HG03280 (cell line): ENCODE measurements around the gene PHYKPL.

Source experiments
- ATAC-seq: cut with Tn5 transposase; IDR thresholded peaks from one replicate; pipeline ENCODE4 v1.9.1; 2021; ENCODE audit warnings: mild to moderate bottlenecking, moderate library complexity; ENCODE audit not compliant: unreplicated experiment

PHYKPL gene

GRCh38 chr5:178192787-178193186 lies 39.8 kb downstream of the PHYKPL start:
- no peak for ATAC-seq

DNA sequence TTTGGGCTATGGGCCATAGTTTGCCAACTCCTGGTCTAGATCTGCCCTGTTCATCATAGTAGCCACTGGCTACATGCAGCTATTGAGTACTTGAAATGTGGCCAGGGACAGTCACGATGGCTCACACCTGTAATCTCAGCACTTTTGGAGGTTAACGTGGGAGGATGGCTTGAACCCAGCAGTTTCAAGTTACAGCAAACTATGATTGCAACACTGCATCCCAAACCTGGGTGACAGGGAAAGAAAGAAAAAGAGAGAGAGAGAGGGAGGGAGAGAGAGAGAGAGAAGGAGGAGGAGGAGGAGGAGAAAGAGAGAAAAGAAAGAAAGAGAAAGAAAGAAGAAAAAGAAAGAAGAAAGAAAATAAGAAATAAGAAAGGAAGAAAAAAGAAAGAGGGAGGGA lies 40.4 kb downstream of the PHYKPL start:
- no peak for ATAC-seq

DNA sequence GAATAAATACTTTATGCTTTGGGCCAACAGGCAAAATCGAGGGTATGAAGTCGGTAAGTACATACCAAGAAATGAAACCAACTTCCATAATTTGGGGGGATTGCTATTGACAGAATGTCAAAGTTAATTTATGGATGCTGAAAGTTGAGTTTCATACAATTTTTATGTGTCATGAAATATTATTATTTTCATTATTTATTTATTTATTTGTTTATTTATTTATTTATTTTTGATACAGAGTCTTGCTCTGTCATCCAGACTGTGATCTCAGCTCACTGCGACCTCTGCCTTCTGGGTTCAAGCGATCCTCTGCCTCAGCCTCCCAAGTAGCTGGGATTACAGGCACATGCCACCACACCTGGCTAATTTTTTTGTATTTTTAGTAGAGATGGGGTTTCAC lies 40.9 kb downstream of the PHYKPL start:
- no peak for ATAC-seq

DNA sequence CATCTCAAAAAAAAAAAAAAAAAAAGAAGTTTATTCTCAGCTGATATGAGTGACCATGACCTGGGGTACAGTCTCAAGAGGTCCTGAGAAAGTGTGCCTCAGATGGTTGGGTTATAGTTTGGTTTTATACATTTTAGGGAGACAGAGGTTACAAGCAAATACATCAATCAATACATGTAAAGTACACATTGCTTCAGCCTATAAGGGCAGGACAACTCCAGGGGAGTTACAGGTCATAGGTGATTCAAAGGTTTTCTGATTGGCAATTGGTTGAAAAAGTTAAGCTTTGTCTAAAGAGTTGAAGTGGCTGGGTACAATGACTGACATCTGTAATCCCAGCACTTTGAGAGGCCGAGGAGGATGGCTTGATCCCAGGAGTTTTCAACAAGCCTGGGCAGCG lies 43.2 kb downstream of the PHYKPL start:
- ATAC-seq: no peak

- no peak for ATAC-seq
Measured at GRCh38 chr5:178187014-178187413, 45.6 kb downstream of the PHYKPL start, which contains the start of gene GMCL2. Gene GMCL2 (minus strand): TSS chr5:178187371. CDS start chr5:178187299, 72 bp downstream.

DNA sequence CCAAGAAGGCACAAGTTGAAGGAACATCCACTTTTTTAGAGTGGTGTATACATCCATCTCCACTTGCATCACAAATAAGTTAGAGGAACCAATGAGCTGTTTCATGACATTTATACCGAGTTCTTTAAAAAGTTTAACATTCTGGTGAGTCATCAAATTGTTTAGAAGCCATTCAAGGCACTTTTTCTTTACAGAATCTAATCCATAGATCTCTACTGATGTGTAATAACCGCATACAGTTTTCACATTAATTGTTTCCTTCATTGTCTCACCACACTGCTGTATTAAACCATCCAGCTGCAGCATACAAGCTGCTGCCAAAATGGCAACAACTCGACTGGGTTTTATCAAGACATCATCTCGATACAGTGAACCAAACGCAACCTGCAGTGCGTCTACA lies 46.2 kb downstream of the PHYKPL start:
- ATAC-seq: no peak

- no peak for ATAC-seq
Measured at GRCh38 chr5:178182158-178182876, 50.3 kb downstream of the PHYKPL start.

GRCh38 chr5:178180141-178180863 lies 52.3 kb downstream of the PHYKPL start:
- ATAC-seq: no peak

DNA sequence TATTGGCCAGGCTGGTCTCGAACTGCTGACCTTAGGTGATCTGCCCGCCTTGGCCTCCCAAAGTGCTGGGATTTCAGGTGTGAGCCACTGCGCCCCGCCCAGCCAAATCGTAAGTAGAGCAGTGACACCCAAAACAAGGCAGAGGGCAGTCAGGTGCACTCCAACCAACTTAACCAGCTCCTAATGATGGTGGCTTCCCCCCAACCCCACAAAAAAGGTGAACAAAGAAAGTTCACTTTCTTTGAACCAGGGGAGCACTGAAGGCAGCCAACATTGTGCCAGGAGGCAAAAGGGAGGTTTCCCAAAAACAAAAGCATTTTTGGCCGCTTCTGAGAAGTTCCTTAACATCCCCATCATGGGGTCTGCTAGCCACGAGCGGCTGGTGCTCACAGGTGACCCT lies 55.0 kb downstream of the PHYKPL start:
- no peak for ATAC-seq

GRCh38 chr5:178176791-178177190 lies 55.8 kb downstream of the PHYKPL start:
- no peak for ATAC-seq

DNA sequence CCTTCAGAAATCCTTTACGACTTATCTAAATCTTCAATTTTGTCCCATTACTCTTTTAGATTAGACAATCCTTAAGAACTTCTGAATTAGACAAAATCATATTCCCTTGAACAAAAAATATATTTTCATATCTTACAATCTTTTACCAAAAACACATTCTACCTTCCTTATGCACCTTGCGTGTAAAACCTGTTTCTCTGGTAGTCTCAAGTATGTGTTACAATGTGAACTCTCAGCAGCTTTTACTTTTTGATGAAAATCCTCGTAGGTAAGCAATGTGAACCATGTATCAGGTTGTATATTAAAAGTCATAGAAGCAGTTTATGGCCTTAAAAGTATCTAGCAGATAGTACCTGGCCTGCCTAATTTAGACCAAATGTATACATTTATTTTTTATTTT lies 58.1 kb downstream of the PHYKPL start:
- ATAC-seq: no peak

DNA sequence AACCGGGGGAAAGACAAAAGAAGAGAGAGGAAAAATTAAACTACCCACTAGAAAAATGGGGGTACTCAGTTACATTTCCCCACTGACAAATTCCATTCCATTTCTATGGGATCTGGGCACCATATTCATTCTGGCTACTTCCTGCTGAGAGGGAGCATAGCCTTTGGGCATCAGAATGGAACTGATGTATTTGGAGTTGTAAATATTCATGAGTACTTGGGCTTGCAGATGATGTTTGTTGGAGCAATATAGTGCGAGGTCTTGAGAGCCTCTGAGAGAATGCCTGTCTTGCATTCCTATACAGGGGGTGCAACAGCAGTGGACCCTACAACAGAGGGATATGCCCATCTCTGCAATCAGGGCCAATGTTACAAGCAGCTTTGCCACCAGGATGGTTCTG lies 62.1 kb downstream of the PHYKPL start:
- ATAC-seq: no peak

- no peak for ATAC-seq
Measured at GRCh38 chr5:178165581-178165980, 67.0 kb downstream of the PHYKPL start.

DNA sequence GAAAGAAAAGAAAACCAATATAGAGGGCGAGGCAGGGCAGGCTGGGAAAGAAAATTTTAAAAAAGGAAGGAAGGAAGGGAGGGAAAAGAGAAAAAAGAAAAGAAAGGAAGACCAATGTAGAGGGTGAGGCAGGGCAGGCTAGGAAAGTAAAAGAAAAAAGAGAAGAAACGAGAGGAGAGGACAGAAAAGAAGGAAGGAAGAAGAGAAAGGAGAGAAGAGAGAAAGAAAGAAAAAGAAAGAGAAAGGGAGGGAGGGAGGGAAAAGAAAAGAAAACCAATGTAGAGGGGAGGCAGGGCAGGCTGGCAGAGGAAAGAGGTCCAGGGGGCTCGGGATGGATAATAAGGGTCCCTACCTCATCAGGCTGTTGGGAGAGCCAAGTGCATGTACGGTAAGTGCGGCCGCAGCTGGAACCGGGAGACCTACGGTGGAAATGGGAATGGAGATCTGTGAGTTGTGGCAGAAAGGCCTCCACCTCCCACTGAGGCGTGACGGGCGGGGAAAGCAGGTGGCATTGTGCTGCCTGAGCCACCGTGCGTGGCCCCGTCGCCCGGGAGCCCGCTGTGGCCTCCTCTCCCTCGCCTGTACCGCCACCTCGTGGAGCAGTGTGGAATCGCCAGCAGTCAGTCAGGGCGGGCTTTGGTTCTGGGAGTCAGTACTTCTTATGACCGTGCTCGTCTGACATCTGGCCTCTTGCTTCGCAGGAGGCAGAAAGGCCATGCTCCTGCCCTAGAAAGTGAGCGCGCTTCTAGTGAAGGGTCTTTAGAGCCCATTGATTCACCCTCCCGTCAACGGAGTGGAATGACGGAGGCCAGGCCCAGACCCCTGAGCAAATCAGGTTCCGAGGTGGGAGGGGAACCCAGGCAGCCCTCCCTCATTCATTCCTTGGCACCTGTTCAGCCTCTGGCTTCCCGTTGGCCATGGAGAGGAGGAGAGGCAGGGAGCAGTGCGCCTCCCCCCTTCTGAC lies 68.5 kb downstream of the PHYKPL start:
- peak; percentile 96 for ATAC-seq

GRCh38 chr5:178162481-178162880 lies 70.1 kb downstream of the PHYKPL start:
- ATAC-seq: no peak

DNA sequence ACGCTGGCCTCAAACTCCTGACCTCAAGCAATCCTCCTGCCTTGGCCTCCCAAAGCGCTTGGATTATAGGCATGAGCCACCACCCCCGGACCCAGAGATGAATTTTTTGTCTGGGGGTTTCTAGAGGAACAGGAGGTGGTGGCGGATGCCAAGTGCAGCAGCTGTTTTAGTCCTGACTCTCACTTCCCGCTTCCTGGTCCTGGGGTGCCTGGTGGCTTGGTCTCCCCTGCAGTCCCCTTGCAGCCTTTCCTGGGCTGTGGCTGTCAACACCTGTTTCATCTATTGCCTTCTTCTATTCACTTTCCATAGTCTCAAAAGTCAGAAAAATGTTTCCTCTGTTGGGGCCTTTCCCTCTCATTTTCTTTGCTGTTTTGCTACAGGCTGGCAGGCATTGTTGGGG lies 72.4 kb downstream of the PHYKPL start:
- no peak for ATAC-seq
